NCI-H69 (cell line): ENCODE measurements around the gene ATP5MK.
"Not testable (repeated sequence)": the region's sequence is repeated elsewhere in the genome, so short reads cannot be mapped to it uniquely, and the experiment has no call there.

Source experiments
- DNase-seq: peaks from one replicate; lab custom pipeline; 2025; lab: John Stamatoyannopoulos, UW

The ATP5MK gene

GRCh38 chr10:103396067-103396788 is at the start of gene ATP5MK, which contains the start of gene PDCD11:
Gene ATP5MK, minus strand, starts transcription at chr10:103396475. Its CDS starts 4,018 bp downstream, at chr10:103392457.
Gene PDCD11, plus strand, starts transcription at chr10:103396626. Its CDS starts 1,801 bp downstream, at chr10:103398427.
- peak; percentile 97 for DNase-seq

- DNase-seq, result no peak
Measured at GRCh38 chr10:103445366-103445765, 49.1 kb upstream of the ATP5MK start.

GRCh38 chr10:103444478-103444877 is 48.2 kb upstream of the ATP5MK start:
- no peak for DNase-seq

DNA sequence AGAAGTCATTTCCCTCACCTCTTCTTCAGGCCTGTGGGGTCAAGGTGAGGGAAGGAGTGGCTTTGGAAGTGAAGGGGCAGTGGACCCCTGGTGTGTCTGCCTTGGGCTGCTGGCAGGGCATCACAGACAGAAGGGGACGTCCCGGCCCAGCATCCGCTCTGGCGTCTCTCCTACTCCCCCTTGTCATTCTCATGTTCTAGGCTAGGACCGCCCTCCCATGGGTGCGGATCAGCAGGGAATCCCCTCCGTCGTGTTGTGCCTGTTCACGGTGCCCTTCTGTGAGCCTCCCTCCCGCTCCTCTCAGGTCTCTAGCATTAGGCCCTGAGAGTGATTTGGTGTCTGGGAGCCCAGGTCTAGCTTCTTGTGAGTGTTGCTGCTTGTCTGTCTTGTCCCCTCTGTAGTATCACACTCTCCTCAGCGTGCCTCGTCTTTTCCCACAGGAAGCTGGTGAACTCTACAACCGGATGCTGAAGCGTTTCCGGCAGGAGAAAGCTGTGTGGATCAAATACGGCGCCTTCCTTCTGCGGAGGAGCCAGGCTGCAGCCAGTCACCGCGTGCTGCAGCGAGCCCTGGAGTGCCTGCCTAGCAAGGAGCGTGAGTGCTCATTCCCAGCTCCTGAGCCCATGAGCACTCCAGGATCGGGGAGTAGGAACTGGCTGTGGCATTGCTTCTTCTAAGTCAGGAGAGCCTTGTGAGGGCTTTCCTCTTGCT is 47.4 kb upstream of the ATP5MK start:
- no peak for DNase-seq

DNA sequence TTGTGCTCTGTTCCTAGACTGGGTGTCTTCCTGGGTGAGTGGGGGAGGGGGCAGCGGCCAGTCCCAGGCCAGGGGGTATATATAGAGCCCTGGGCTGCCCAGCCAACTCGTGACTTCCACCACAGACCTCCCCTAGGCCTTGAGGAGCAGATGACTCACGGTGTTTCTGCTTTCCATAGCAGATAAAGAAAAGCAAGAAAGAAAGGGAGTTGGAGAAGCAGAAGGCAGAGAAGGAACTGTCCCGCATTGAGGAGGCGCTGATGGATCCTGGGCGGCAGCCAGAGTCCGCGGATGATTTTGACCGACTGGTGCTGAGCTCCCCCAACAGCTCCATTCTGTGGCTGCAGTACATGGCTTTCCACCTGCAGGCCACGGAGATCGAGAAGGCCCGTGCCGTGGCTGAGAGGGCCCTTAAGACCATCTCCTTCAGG is 45.8 kb upstream of the ATP5MK start:
- no peak for DNase-seq

GRCh38 chr10:103441611-103442010 is 45.3 kb upstream of the ATP5MK start:
- DNase-seq, result no peak

GRCh38 chr10:103441206-103441605 is 44.9 kb upstream of the ATP5MK start:
- no peak for DNase-seq

DNA sequence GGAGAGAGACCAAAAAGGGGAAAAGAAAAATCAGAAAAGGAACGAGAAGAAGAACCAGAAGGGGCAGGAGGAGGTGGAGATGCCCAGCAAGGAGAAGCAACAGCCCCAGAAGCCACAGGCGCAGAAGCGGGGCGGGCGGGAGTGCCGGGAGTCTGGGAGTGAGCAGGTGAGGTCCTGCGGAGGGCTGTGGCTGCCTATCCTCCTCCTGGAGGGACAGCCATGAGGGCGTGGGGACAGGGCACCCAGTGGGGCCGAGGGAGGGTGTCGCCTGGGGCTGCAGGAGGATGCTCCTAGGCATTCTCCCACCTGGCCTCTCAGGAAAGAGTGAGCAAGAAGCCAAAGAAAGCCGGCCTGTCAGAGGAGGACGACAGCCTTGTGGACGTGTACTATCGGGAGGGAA is 44.1 kb upstream of the ATP5MK start:
- DNase-seq, result no peak

DNA sequence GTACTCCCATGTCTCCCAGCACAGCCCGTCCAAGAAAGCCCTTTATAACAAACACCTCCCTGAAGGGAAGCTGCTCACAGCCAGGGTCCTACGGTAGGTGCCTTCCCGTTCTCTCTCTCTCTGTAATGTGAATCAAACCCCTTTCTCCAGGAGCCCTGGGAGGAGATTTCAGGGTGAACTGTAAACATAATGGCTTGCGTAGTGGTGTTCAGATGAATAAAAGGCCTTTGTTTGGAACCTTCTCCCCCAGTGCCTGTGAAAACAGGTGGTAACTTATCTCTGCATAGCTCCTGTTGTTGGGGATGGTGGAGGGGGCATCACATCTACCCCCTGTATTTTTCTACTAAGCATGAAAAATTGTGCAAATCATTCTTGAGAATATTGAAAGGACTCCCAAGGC is 43.5 kb upstream of the ATP5MK start:
- DNase-seq, result no peak

DNA sequence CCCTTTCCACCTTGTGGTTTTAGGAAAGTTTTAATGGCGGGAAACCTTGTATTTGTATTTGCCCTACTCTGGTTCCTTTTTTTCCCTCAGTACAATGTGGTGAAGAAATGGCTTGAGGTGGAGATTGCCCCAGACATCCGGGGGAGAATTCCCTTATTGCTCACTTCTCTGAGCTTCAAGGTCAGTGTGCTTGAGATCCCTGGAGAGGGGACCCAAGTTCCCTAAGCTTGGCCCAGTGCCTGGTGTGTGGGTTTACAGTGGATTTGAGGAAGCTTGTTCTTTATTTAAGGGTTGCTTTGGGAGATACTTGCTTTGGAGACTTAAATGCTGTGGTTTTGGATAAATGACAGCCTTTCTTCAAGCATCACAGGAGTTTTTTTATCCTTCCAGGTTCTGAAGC is 37.6 kb upstream of the ATP5MK start:
- no peak for DNase-seq

DNA sequence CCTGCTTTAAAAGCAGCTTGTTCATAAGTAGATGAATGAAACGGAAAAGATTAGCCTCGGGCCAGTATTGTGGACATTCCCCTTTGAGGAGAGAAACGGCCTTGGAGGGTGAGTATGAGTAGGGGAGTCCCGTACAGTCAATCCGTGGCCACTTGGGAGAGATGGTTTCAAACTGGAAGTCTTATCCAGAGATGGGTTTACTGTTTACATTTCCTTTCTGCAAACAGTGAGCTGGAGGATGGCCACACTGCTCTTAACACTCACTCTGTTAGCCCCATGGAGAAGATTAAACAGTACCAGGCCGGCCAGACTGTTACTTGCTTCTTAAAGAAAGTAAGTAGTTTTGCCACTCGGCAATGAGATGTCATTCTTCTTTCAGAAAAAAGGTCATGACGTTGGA is 35.6 kb upstream of the ATP5MK start:
- DNase-seq, result no peak

DNA sequence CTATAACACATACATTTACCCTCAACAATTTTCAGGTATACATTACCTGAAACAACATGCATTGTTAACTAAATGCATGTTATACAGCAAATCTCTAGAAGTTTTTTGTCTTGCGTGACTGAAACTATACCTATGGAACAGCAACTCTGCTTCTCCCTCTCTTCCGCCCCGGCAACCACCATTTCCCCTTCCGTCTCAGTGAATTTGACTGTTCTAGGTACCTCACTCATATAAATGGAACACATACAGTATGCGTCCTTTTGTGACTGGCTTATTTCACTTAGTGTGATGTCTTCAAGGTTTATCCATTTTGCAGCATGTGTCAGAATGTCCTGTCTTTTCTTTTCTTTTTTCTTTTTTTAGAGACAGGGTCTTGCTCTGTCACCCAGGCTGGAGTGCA is 33.4 kb upstream of the ATP5MK start:
- DNase-seq, result no peak

- DNase-seq, result peak; percentile 5
Measured at GRCh38 chr10:103428989-103429643, 32.8 kb upstream of the ATP5MK start.

DNA sequence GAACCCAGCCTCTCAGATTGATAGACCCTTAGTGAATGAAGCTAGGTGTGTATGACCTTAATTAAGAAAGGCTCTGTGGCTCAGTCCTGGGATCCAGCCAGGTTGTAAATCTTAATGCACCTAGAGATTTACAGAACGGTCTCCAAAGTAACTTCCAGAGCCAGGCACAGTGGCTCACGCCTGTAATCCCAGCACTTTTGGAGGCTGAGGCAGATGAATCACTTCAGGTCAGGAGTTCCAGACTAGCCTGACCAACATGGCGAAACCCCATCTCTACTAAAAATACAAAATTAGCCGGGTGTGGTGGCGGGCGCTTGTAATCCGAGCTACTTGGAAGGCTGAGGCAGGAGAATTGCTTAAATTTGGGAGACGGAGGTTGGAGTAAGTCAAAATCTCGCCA is 31.6 kb upstream of the ATP5MK start:
- DNase-seq, result peak; percentile 37

- DNase-seq, result no peak
Measured at GRCh38 chr10:103423748-103424147, 27.5 kb upstream of the ATP5MK start.

DNA sequence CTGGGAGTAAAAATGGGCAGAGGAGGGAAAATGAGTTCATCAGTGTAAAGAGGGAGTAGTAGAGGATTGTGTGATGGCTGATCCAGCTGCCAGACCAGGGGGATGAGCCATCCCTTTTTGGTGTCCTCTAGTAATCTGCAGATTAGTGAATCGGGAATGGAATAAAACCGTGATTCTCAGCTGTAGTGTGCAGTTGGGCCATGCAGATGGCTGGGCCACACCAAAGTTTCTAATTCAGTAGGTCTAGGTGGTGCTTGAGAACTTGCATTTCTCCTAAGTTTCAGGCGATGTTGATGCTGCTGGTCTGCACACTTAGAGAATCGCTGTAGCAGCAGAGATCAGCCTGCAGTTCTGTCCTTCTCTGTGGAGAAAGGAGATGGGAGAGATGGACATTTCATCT is 22.8 kb upstream of the ATP5MK start:
- no peak for DNase-seq

GRCh38 chr10:103417601-103418000 is 21.3 kb upstream of the ATP5MK start:
- no peak for DNase-seq

GRCh38 chr10:103417148-103417469 is 20.8 kb upstream of the ATP5MK start:
- not testable (repeated sequence) for DNase-seq

- peak; percentile 41 for DNase-seq
Measured at GRCh38 chr10:103416436-103417147, 20.3 kb upstream of the ATP5MK start.

DNA sequence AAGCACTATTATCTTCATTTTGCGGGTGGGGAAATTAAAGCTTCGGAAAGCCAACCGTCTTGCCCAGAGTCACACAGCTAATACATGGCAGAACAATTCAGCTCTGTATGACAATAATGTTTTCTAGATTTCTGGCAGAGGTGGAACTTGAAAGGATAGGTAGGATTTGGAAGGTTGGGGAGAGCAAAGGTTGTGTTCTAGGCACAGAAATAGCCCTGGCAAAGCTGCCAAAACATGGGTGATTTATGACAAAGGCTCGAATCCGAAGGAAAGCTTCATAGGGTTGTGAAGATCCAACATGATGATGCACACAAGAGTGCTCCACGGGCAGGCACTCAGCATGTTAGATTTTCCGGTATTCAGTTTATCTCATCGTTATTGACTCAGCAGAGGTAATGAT is 19.3 kb upstream of the ATP5MK start:
- DNase-seq, result no peak

DNA sequence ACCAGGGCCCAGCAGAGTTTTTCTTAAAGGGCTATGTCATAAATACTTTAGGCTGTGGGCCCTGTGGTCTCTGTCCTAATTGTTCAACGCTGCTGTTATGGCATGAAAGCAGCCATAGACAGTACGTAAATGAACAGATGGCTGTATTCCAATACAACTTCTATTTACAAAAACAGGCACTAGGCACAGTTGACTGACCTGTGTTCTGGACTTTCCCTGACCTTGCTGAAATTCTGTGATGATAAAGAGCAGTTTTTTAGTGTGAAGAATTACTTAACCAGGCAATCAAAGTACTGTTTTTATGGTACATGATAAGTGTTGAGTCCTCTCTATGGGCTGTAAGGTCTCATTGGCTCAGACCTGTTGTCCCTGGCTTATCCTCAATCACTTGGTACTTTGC is 17.3 kb upstream of the ATP5MK start:
- no peak for DNase-seq

DNA sequence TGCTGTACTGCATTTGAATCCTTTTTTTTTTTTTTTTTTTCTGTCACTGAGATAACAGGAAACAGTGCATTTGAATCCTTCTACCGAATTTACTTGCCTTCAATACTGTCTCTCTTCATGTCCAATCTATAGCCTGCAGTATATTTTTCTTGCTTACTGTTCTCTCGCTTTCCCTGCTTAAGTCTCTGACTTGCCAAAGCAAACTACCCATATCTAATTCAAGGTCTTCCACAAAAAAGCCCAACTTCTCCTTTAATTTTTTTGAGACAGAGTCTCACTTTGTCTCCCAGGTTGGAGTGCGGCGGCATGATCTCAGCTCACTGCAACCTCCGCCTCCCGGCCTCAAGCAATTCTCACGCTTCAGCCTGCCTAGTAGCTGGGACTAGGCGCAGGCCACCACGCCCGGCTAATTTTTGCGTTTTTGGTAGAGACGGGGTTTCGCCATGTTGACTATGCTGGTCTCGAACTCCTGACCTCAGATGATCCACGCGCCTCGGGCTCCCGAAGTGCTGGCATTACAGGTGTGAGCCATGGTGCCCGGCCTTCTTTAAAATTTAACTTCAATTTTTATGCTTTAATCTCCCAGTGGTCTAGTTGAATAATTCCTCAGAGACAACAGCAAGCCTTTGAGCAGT is 1.0 kb upstream of the ATP5MK start:
- DNase-seq, result peak; percentile 15
